Parathyroid adenoma (tissue), 2 donors: ENCODE results near the gene BTC.

Source experiments
- H2AFZ ChIP-seq: fragments of 300-600 bp; sonication (generic); one replicate; pipeline ENCODE4 v1.7.0; 2017; ENCODE audit warnings: antibody characterized with exemption, mild to moderate bottlenecking
- H3K27ac ChIP-seq: fragments of 300-600 bp; sonication (generic); one replicate; pipeline ENCODE4 v1.7.0; 2017
- H3K27me3 ChIP-seq: fragments of 300-600 bp; sonication (generic); one replicate; pipeline ENCODE4 v1.7.0; 2017; ENCODE audit warnings: low read length; ENCODE audit not compliant: control insufficient read depth, insufficient read depth
- H3K36me3 ChIP-seq: fragments of 300-600 bp; sonication (generic); one replicate; pipeline ENCODE4 v1.7.0; 2017; ENCODE audit warnings: low read length; ENCODE audit not compliant: control insufficient read depth, insufficient read depth
- H3K4me1 ChIP-seq: fragments of 300-600 bp; sonication (generic); one replicate; pipeline ENCODE4 v1.7.0; 2017; ENCODE audit warnings: control low read depth
- H3K4me2 ChIP-seq: fragments of 300-600 bp; sonication (generic); one replicate; pipeline ENCODE4 v1.7.0; 2017; ENCODE audit warnings: low read length
- H3K4me3 ChIP-seq: fragments of 300-600 bp; sonication (generic); one replicate; pipeline ENCODE4 v1.7.0; 2017; ENCODE audit warnings: low read depth, low read length
- H3K79me2 ChIP-seq: fragments of 300-600 bp; sonication (generic); one replicate; pipeline ENCODE4 v1.7.0; 2017; ENCODE audit warnings: control low read depth
- H3K9ac ChIP-seq: fragments of 300-600 bp; sonication (generic); one replicate; pipeline ENCODE4 v1.7.0; 2017; ENCODE audit warnings: mild to moderate bottlenecking
- H3K9me3 ChIP-seq: fragments of 300-600 bp; sonication (generic); one replicate; pipeline ENCODE4 v1.7.0; 2017; ENCODE audit warnings: low read length; ENCODE audit not compliant: control insufficient read depth
- TF ChIP-seq, protein P1 (sequence below): fragments of 300-600 bp; sonication (generic); IDR thresholded peaks from one replicate; pipeline ENCODE4 v1.7.0; 2017; ENCODE audit warnings: antibody characterized with exemption, mild to moderate bottlenecking
- donor health status: primary hyperparathyroidism.

The BTC gene

DNA sequence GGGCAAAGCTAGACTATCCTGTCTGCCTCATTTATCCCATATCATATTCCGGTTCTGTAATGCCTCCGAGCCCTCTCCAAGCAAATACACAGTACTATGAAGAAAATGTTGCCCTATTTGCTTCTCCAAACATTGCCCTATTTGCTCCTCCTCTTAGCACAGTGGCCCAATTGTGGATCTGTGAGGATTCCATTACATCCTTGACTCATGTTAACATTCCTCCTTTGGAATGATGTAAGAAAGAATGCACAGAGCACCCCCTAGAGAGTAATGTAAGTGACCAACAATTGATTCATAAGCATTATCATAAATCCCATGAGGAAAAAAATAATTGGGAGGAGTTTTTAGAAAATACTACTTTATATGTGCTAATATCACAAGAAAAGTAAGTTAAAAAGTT is 11.3 kb upstream of the BTC start:
- Histone ChIP-seq H3K4me1 (no peaks in the 10 kb centered on the region), H3K4me2 (no peak overlapping the region), H3K9ac (no peak overlapping the region), H3K79me2 (no peaks in the 10 kb centered on the region), H3K9me3 (no peaks in the 10 kb centered on the region), H3K36me3 (no peaks in the 10 kb centered on the region), H3K27ac (no peak overlapping the region), H2AFZ (no peak overlapping the region), H3K27me3 (no peaks in the 10 kb centered on the region), H3K4me3 (no peak overlapping the region)
- TF ChIP-seq, protein P1, sequence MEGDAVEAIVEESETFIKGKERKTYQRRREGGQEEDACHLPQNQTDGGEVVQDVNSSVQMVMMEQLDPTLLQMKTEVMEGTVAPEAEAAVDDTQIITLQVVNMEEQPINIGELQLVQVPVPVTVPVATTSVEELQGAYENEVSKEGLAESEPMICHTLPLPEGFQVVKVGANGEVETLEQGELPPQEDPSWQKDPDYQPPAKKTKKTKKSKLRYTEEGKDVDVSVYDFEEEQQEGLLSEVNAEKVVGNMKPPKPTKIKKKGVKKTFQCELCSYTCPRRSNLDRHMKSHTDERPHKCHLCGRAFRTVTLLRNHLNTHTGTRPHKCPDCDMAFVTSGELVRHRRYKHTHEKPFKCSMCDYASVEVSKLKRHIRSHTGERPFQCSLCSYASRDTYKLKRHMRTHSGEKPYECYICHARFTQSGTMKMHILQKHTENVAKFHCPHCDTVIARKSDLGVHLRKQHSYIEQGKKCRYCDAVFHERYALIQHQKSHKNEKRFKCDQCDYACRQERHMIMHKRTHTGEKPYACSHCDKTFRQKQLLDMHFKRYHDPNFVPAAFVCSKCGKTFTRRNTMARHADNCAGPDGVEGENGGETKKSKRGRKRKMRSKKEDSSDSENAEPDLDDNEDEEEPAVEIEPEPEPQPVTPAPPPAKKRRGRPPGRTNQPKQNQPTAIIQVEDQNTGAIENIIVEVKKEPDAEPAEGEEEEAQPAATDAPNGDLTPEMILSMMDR = no peak

DNA sequence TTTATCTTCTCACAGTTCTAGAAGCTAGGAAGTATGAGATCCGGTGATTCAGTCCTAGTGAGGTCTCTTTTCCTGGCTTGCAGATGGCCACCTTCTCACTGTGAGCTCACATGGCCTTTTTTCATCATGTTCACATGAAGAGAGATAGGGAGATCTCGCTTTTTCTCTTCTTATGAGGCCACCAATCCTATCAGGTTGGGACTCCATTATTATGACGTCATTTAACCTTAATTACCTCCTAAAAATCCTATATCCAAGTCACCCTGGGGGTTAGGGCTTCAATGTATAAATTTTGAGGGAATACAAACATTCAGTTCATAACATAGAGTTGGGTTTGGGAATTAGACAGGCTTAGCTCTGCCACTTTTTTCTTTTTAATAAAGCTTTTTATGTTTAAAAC is 6.0 kb upstream of the BTC start:
- no peaks in the 10 kb centered on the region for H3K36me3 ChIP-seq
- H3K9ac ChIP-seq = no peak overlapping the region
- H3K27ac ChIP-seq = no peak overlapping the region
- no peaks in the 10 kb centered on the region for H3K27me3 ChIP-seq
- no peaks in the 10 kb centered on the region for H3K9me3 ChIP-seq
- TF ChIP-seq, protein P1 = no peak
- no peaks in the 10 kb centered on the region for H3K4me1 ChIP-seq
- H3K4me2 ChIP-seq = no peak overlapping the region
- no peaks in the 10 kb centered on the region for H3K79me2 ChIP-seq
- no peak overlapping the region for H2AFZ ChIP-seq
- no peak overlapping the region for H3K4me3 ChIP-seq

GRCh38 chr4:74796631-74797030 is 2.3 kb upstream of the BTC start:
- H3K4me1 ChIP-seq = no peaks in the 10 kb centered on the region
- no peak overlapping the region for H3K27ac ChIP-seq
- no peak overlapping the region for H3K4me2 ChIP-seq
- TF ChIP-seq, protein P1 = no peak
- no peak overlapping the region for H2AFZ ChIP-seq
- no peak overlapping the region for H3K4me3 ChIP-seq
- H3K9ac ChIP-seq = no peak overlapping the region
- no peaks in the 10 kb centered on the region for H3K9me3 ChIP-seq
- H3K79me2 ChIP-seq = no peaks in the 10 kb centered on the region
- H3K27me3 ChIP-seq = no peaks in the 10 kb centered on the region
- no peaks in the 10 kb centered on the region for H3K36me3 ChIP-seq

DNA sequence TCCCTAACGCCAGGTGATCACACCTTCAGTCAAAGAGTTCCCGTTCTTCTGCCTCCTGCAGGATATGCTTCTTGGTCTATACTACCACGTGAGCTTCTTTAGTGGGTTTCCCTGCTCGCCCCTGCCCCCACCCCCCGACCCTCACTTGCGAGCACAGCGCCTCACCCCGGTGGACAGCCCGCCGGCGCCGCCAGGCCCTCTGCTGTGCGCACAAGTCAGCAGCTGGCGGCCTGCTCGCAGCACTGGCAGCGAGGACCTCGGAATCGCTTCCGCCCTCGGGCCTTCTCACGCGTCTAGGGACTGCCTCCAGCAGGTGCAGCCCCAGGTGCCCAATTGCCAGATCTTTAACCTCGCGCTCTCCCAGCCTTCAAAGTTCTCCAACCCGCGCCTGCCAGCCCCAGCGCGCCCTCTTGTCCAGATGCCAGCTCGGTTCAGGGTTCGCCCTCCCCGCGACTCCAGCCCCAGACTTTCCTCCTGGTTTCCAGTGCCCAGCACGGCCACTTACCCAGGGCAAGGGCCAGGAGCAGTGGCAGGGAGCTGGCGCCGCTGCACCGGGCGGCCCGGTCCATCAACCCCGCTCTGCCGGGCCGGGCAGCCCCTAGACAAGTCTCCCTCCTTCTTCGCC is 454 bp downstream of the BTC start:
- H3K4me3 ChIP-seq = peak overlapping the region; percentile 87
- peak overlapping the region; percentile 94 for H3K27ac ChIP-seq
- TF ChIP-seq, protein P1 = no peak
- H3K9me3 ChIP-seq = no peaks in the 10 kb centered on the region
- H2AFZ ChIP-seq = peak overlapping the region; percentile 96
- peak overlapping the region; percentile 38 for H3K9ac ChIP-seq
- H3K4me2 ChIP-seq = peak overlapping the region; percentile 80
- no peaks in the 10 kb centered on the region for H3K4me1 ChIP-seq
- no peaks in the 10 kb centered on the region for H3K36me3 ChIP-seq
- H3K27me3 ChIP-seq = no peaks in the 10 kb centered on the region
- no peaks in the 10 kb centered on the region for H3K79me2 ChIP-seq

- H3K9me3 ChIP-seq = no peaks in the 10 kb centered on the region
- TF ChIP-seq, protein P1 = no peak
Measured at GRCh38 chr4:74790652-74791051, 3.7 kb downstream of the BTC start.

More at GRCh38 chr4:74790652-74791051, 3.7 kb downstream of the BTC start:
- no peak overlapping the region for H3K4me2 ChIP-seq
- H3K27ac ChIP-seq = no peak overlapping the region
- H3K79me2 ChIP-seq = no peaks in the 10 kb centered on the region
- no peaks in the 10 kb centered on the region for H3K4me1 ChIP-seq
- no peak overlapping the region for H3K4me3 ChIP-seq
- H3K36me3 ChIP-seq = no peaks in the 10 kb centered on the region
- no peak overlapping the region for H2AFZ ChIP-seq
- no peaks in the 10 kb centered on the region for H3K27me3 ChIP-seq
- H3K9ac ChIP-seq = no peak overlapping the region
